GM19351 (cell line): ENCODE measurements around the gene VWA1.
"Not testable (repeated sequence)": the region's sequence is repeated elsewhere in the genome, so short reads cannot be mapped to it uniquely, and the experiment has no call there.

Experiments used
- ATAC-seq: cut with Tn5 transposase; IDR thresholded peaks from one replicate; pipeline ENCODE4 v1.9.1; 2021; ENCODE audit warnings: mild to moderate bottlenecking, moderate library complexity; ENCODE audit not compliant: unreplicated experiment

The VWA1 gene

GRCh38 chr1:1454286-1455056 lies 19.0 kb downstream of the VWA1 start:
- not testable (repeated sequence) for ATAC-seq

- no peak for ATAC-seq
Measured at GRCh38 chr1:1455366-1455884, 19.9 kb downstream of the VWA1 start.

- ATAC-seq, result not testable (repeated sequence)
Measured at GRCh38 chr1:1455934-1456333, 20.4 kb downstream of the VWA1 start.

DNA sequence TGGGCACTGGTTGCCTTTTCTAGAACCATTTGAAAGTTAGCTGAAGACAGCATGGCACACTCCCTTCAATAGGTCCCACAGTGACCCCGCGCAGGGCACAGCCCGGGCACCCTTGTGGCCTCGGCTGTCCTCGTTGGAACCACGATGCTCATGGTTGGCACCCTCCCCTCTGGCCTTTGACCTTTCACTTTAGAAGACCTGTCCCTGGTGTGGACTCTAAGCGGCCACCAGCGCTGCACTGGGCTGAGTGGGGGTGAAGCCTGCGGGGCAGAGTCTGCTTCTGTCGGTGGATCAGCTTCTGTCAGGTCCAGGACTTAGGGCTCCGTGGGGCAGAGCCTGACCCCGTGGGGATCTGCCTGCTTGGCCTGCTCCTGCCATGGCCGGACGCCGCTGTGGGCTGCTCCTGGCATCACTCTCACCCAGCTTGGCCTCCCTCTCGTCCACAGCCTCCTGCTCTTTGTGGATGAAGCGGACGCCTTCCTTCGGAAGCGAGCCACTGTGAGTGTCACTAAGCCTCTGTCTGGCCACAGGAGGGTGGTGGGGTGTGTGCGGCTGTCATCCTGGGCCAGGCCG lies 21.3 kb downstream of the VWA1 start:
- ATAC-seq, result not testable (repeated sequence)

- ATAC-seq, result not testable (repeated sequence)
Measured at GRCh38 chr1:1459156-1459555, 23.7 kb downstream of the VWA1 start.

DNA sequence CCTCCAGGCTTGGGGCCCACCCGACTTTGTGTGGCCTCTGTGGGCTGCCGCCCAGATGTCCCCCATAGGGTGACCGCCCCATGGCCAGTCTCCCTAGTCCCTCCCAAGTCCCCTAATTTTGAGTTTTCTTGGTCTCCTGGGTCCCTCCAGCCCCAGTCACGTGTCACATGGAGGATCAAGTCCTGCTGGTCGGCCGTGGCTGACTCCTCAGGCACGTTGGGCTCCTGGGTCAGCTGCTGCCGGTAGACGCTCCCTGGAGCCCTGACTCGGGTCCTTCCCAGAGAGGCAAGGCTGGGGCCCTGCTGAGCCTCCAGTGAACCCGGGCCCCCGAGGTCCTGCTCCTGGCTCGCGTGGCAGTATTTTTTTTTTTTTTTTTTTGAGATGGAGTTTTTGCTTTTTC lies 24.2 kb downstream of the VWA1 start:
- ATAC-seq, result not testable (repeated sequence)

DNA sequence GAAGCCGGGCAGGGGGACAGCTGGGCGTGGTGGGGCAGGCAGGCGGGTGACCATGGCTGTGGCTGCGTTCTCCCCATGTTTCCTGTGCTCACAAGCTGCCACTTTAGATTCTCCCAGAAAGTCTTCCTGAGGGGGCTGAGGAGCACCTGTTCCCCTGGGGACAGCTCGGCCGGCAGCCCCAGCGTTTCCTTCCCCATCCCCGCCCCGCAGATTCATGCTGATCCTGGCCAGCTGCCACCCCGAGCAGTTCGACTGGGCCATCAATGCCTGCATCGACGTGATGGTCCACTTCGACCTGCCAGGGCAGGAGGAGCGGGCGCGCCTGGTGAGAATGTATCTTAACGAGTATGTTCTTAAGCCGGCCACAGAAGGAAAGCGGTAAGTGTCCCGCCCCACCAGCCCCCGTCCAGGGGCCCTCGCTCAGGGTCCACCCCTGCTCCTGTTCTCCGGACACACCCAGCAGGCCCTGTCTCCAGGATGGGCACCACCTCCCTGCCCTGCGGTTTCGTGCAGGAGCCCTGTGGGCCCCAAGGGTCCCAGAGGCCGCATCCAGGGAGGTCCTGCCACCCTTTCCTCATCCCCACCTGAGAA lies 25.1 kb downstream of the VWA1 start:
- ATAC-seq, result no peak

DNA sequence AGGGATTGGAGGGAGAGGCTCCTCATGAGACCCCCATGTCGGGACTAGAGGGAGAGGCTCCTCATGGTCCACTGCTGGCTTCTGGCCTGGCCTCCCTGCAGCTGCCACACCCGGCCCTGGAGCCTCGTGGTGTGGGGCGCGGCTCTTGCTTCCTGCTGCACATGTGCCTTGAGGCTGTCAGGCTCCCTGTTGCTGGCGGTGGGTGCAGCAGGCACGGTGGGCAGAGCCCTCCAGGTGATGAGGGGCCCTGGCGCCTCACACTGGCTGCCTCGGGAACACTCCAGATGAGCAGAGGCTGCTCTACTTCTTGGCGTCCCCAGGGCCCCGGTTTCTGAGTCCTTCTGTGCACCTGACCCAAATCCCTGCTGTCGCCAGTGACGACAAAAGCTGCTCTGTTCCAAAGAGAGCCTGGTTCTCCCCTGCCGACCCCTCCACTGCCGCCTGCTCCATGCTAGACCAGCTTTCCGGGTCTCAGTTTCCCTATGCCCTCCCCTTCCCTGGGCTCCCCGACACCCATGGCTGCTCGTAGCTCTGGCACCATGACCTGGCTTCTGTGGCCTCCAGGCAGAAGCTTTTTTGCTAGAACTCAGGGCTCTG lies 26.3 kb downstream of the VWA1 start:
- no peak for ATAC-seq

- ATAC-seq, result no peak
Measured at GRCh38 chr1:1462318-1462966, 27.0 kb downstream of the VWA1 start.

GRCh38 chr1:1463312-1463711 lies 27.8 kb downstream of the VWA1 start:
- ATAC-seq, result no peak

GRCh38 chr1:1468196-1468985 lies 32.9 kb downstream of the VWA1 start:
- not testable (repeated sequence) for ATAC-seq

GRCh38 chr1:1470626-1471388 lies 35.3 kb downstream of the VWA1 start:
- ATAC-seq, result no peak

- ATAC-seq, result peak; percentile 97
Measured at GRCh38 chr1:1471389-1472052, 36.0 kb downstream of the VWA1 start, which contains the start of gene ATAD3B. TSS of gene ATAD3B (plus strand) at chr1:1471765. CDS start at chr1:1471885, 120 bp downstream.

GRCh38 chr1:1472053-1472876 lies 36.8 kb downstream of the VWA1 start:
- peak; percentile 22 for ATAC-seq

GRCh38 chr1:1476011-1476410 lies 40.5 kb downstream of the VWA1 start:
- not testable (repeated sequence) for ATAC-seq

DNA sequence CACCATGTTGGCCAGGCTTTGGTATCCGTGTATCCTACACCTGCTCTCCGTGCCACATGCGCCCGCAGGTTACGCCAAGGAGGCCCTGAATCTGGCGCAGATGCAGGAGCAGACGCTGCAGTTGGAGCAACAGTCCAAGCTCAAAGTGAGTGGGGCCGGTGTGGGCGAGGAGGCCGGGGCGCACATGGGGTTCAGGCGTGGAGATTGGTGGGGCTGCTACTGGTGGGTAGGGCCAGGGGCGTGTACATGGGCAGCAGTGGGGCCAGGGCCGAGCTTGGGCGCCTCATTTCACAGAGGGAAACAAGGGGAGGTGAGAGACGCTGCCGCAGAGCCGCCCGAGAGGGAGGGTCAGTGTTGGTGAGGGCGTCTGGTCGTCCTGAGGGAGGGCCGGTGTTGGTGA lies 41.7 kb downstream of the VWA1 start:
- ATAC-seq, result no peak

DNA sequence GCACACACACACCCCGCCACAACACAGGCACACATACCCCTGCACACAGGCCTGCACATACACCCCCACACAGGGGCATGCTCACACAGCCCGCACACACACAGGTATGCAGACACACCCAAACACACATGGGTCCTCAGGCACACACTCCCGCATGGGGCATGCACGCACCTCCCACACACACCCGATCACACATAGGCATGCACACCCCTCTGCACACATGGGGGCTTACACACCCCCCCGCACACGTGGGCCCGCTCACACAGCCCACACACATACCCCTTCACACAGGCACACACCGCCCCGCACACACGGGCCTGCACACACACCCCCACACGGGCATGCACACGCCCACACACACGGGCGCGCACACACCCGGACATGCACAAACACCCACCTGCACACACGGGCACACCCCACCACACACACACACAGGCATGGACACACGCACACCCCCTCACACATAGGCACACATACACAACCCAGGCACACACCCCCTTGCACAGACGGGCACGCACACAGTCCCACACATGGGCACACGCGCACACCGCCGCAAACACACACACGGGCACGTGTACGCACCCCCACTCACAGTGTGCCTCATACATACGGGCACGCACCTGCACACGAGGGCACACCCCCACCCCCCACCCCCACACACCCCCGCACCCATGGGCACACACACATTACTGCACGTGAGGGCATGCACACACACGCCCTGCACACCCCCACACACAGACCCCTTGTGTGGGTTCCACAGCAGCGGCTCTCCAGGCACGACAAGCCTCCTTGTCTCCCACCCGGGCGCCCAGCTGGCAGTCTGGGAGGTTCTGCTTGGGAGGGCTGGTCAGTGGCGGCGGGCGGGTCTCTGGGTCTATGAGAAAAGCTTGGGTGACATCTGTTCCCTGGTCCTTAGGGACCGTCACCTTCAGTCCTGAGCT lies 44.3 kb downstream of the VWA1 start:
- no peak for ATAC-seq
